SK-N-SH (cell line): ENCODE data around the gene PPM1F. TPM values are rescaled to one million over a fixed set of nuclear protein-coding genes. Genes with fewer than 3 reads are reported as not detected.

Experiments
- CTCF ChIA-PET: fragments of 300-600, 350-600 bp; formaldehyde crosslinking; extraction: SDS; loops from one replicate; lab custom pipeline; 2021; lab: Yijun Ruan, JAX
- POLR2A ChIA-PET: fragments of 350-600 bp; sonication (Branson Sonifier 250); formaldehyde crosslinking; extraction: SDS; loops from one replicate; lab custom pipeline; 2020; ENCODE audit warnings: antibody characterized with exemption, inconsistent platforms; lab: Yijun Ruan, JAX
- DNase-seq: peaks from one replicate; pipeline ENCODE4 v3.0.0; 2012
- H2AFZ ChIP-seq: fragments of 200-600 bp; sonication (generic); 2 replicates; pipeline ENCODE4 v1.8.1; 2016; ENCODE audit warnings: antibody characterized with exemption, mild to moderate bottlenecking, low read depth
- H3F3A ChIP-seq: fragments of 200-600 bp; sonication (generic); replicated peaks from 2 replicates; pipeline ENCODE3; 2016; ENCODE audit warnings: antibody characterized with exemption, mild to moderate bottlenecking; ENCODE audit not compliant: insufficient read depth
- H3K27ac ChIP-seq, 2 experiments: fragments of 200-500 bp in 1 of 2; fragments of 200-600 bp in 1 of 2; sonication (Bioruptor generic) in 1 of 2; sonication (generic), shearing (Covaris generic) in 1 of 2; 2 replicates each; pipeline versions ENCODE4 v1.5.1 to v1.6.1; 2014 to 2016; ENCODE audit warnings: low read depth in 2 of 2, inconsistent platforms in 1 of 2, low read length in 1 of 2, mild to moderate bottlenecking in 1 of 2, mixed read lengths in 1 of 2
- H3K27me3 ChIP-seq: fragments of 200-600 bp; sonication (generic), shearing (Covaris generic); 2 replicates; pipeline ENCODE4 v1.6.1; 2016; ENCODE audit warnings: mixed run types; ENCODE audit not compliant: insufficient read depth
- H3K36me3 ChIP-seq, 2 experiments: fragments of 200-500 bp in 1 of 2; fragments of 200-600 bp in 1 of 2; sonication (Bioruptor generic) in 1 of 2; sonication (generic) in 1 of 2; replicated peaks in 1 of 2; 2 replicates each; pipeline versions ENCODE3 to v1.5.1; 2014 to 2016; ENCODE audit warnings: low read length in 1 of 2, mild to moderate bottlenecking in 1 of 2; ENCODE audit not compliant: insufficient read depth in 2 of 2, control insufficient read depth in 1 of 2
- H3K4me1 ChIP-seq, 2 experiments: fragments of 200-500 bp in 1 of 2; fragments of 200-600 bp in 1 of 2; sonication (Bioruptor generic) in 1 of 2; sonication (generic), shearing (Covaris generic) in 1 of 2; 2 replicates each; pipeline versions ENCODE4 v1.5.1 to v1.6.1; 2014 to 2016; ENCODE audit warnings: low read depth in 1 of 2, low read length in 1 of 2, mixed run types in 1 of 2; ENCODE audit not compliant: insufficient read depth in 2 of 2, control insufficient read depth in 1 of 2
- H3K4me2 ChIP-seq: fragments of 200-600 bp; sonication (generic), shearing (Covaris generic); 2 replicates; pipeline ENCODE4 v1.6.1; 2017; ENCODE audit warnings: mixed run types
- H3K4me3 ChIP-seq, 2 experiments: fragments of 200-500 bp in 1 of 2; fragments of 200-600 bp in 1 of 2; sonication (Bioruptor generic) in 1 of 2; sonication (generic), shearing (Covaris generic) in 1 of 2; 2 replicates each; pipeline versions ENCODE4 v1.5.1 to v1.8.1; 2014 to 2016; ENCODE audit warnings: low read depth in 2 of 2, inconsistent platforms in 1 of 2, low read length in 1 of 2, mild to moderate bottlenecking in 1 of 2, mixed read lengths in 1 of 2, moderate library complexity in 1 of 2
- H3K79me2 ChIP-seq: fragments of 200-600 bp; sonication (generic); 2 replicates; pipeline ENCODE4 v1.8.1; 2017; ENCODE audit warnings: mild to moderate bottlenecking; ENCODE audit not compliant: insufficient read depth
- H3K9ac ChIP-seq: fragments of 200-600 bp; sonication (generic); 2 replicates; pipeline ENCODE4 v1.6.1; 2017; ENCODE audit warnings: mixed run types
- H3K9me2 ChIP-seq: fragments of 200-600 bp; sonication (generic); 2 replicates; pipeline ENCODE4 v1.6.1; 2017; ENCODE audit warnings: mixed run types
- H3K9me3 ChIP-seq: fragments of 200-600 bp; sonication (generic); 2 replicates; pipeline ENCODE4 v1.6.1; 2017; ENCODE audit warnings: mixed run types, mild to moderate bottlenecking, moderate library complexity
- H4K20me1 ChIP-seq: fragments of 200-600 bp; sonication (generic); 2 replicates; pipeline ENCODE4 v1.6.1; 2017; ENCODE audit warnings: mild to moderate bottlenecking, mixed run types; ENCODE audit not compliant: insufficient read depth
- CTCF ChIP-seq: fragments of 200-600 bp; sonication (generic); IDR thresholded peaks from 2 replicates; pipeline ENCODE4 v1.6.1; 2017; ENCODE audit warnings: antibody characterized with exemption, mild to moderate bottlenecking, moderate library complexity
- ELF1 ChIP-seq: IDR thresholded peaks from 2 replicates; pipeline ENCODE4 v1.4.0; 2012
- EP300 ChIP-seq, 2 experiments: IDR thresholded peaks; 2 replicates each; pipeline versions ENCODE4 v1.4.0 to v1.6.1; 2012; ENCODE audit warnings: borderline replicate concordance in 1 of 2, low read depth in 1 of 2, low read length in 1 of 2
- EZH2phosphoT487 ChIP-seq: fragments of 200-600 bp; sonication (generic); IDR thresholded peaks from 2 replicates; pipeline ENCODE4 v1.6.1; 2017; ENCODE audit warnings: low read depth, mixed run types, mild to moderate bottlenecking, antibody characterized with exemption, moderate library complexity, borderline replicate concordance
- FOSL2 ChIP-seq: IDR thresholded peaks from 2 replicates; pipeline ENCODE4 v1.4.0; 2012; ENCODE audit warnings: low read depth, mild to moderate bottlenecking, moderate library complexity, borderline replicate concordance
- FOXJ3 ChIP-seq: sonication (generic); formaldehyde crosslinking; IDR thresholded peaks from 2 replicates; pipeline ENCODE4 v1.5.1; 2020; ENCODE audit warnings: mild to moderate bottlenecking, missing genetic modification reagents
- FOXM1 ChIP-seq: IDR thresholded peaks from 2 replicates; pipeline ENCODE4 v1.4.0; 2012; ENCODE audit warnings: low read depth, mild to moderate bottlenecking
- JUND ChIP-seq: IDR thresholded peaks from 2 replicates; pipeline ENCODE4 v1.4.0; 2012
- MEF2A ChIP-seq: IDR thresholded peaks from 2 replicates; pipeline ENCODE4 v1.4.0; 2012; ENCODE audit warnings: low read depth, borderline replicate concordance
- MXI1 ChIP-seq: IDR thresholded peaks from 2 replicates; pipeline ENCODE4 v1.6.1; 2012; ENCODE audit warnings: mild to moderate bottlenecking, low read depth, low read length, improper control_type of control experiment
- NFIC ChIP-seq: IDR thresholded peaks from 2 replicates; pipeline ENCODE4 v1.4.0; 2012; ENCODE audit warnings: borderline replicate concordance
- NRF1 ChIP-seq: IDR thresholded peaks from 2 replicates; pipeline ENCODE4 v1.6.1; 2012; ENCODE audit warnings: low read depth, mild to moderate bottlenecking, low read length
- POLR2AphosphoS5 ChIP-seq: IDR thresholded peaks from 2 replicates; pipeline ENCODE4 v1.6.1; 2012; ENCODE audit warnings: low read depth, low read length
- RAD21 ChIP-seq: IDR thresholded peaks from 2 replicates; pipeline ENCODE4 v1.6.1; 2012; ENCODE audit warnings: mild to moderate bottlenecking, low read length
- RCOR1 ChIP-seq: fragments of 150-350 bp; IDR thresholded peaks from 2 replicates; pipeline ENCODE4 v1.6.1; 2017; ENCODE audit warnings: antibody characterized with exemption, low read length
- RFX5 ChIP-seq: IDR thresholded peaks from 2 replicates; pipeline ENCODE4 v1.6.1; 2012; ENCODE audit warnings: mild to moderate bottlenecking, improper control_type of control experiment, low read length
- RXRA ChIP-seq: IDR thresholded peaks from 2 replicates; pipeline ENCODE4 v1.4.0; 2012; ENCODE audit warnings: low read depth, mild to moderate bottlenecking, borderline replicate concordance
- TCF12 ChIP-seq: IDR thresholded peaks from 2 replicates; pipeline ENCODE4 v1.4.0; 2012
- USF2 ChIP-seq: fragments of 150-350 bp; IDR thresholded peaks from 2 replicates; pipeline ENCODE4 v1.6.1; 2017; ENCODE audit warnings: antibody characterized with exemption, low read length, low read depth, borderline replicate concordance
- YY1 ChIP-seq: IDR thresholded peaks from 2 replicates; pipeline ENCODE4 v1.4.0; 2012; ENCODE audit warnings: low read depth, mild to moderate bottlenecking
- WGBS: methylation state at CpG from one replicate; pipeline ENCODE4 v1.1.6; 2017; ENCODE audit warnings: low lambda C conversion rate; 5-methylcytosine and 5-hydroxymethylcytosine counted together
- polyA plus RNA-seq, 3 experiments: library from polyadenylated mRNA; depleted of rRNA; stranded (reverse); fragments of >200 nt; gene quantifications; 2 replicates each; pipeline ENCODE4 v1.2.3, GENCODE V29; 2012
- TF ChIP-seq, protein P1 (sequence below): fragments of 150-350 bp; IDR thresholded peaks from 2 replicates; pipeline ENCODE4 v1.6.1; 2016; ENCODE audit warnings: mild to moderate bottlenecking, low read depth, low read length

PPM1F gene
- polyA plus RNA-seq, 1 of the 3 experiments (the other 2 are of a cell fraction) = 29.6 TPM

GRCh38 chr22:21881841-21882753 is 70.6 kb downstream of the PPM1F start:
- Histone ChIP-seq H3K9me2 (no peaks in the 10 kb centered on the region), H3K4me3 (no peak overlapping the region), H3K36me3 (no peaks in the 10 kb centered on the region), H3K27ac (no peak overlapping the region), H4K20me1 (no peaks in the 10 kb centered on the region)
- no peak for DNase-seq
- WGBS = 86% methylated on average over 8 of the region's 10 CpGs
- TF ChIP-seq EP300 (IDR thresholded peaks at IDR 0.05; ENCODE audit: borderline replicate concordance in 1 of 2, low read depth in 1 of 2, low read length in 1 of 2) = no peak
- TF ChIP-seq FOSL2 = no peak
- no peak for TF ChIP-seq USF2
- TF ChIP-seq RXRA = no peak
- TF ChIP-seq, all 33 proteins: peak for 0
- H3K9ac ChIP-seq = no peak overlapping the region
- no peaks in the 10 kb centered on the region for H3F3A ChIP-seq
- POLR2A ChIA-PET = no interaction called here
- no peaks in the 10 kb centered on the region for H3K79me2 ChIP-seq
- CTCF ChIA-PET = no interaction called here
- H3K4me1 ChIP-seq = no peaks in the 10 kb centered on the region
- no peaks in the 10 kb centered on the region for H3K9me3 ChIP-seq
- H3K4me2 ChIP-seq = no peak overlapping the region
- no peaks in the 10 kb centered on the region for H3K27me3 ChIP-seq
- no peak overlapping the region for H2AFZ ChIP-seq

DNA sequence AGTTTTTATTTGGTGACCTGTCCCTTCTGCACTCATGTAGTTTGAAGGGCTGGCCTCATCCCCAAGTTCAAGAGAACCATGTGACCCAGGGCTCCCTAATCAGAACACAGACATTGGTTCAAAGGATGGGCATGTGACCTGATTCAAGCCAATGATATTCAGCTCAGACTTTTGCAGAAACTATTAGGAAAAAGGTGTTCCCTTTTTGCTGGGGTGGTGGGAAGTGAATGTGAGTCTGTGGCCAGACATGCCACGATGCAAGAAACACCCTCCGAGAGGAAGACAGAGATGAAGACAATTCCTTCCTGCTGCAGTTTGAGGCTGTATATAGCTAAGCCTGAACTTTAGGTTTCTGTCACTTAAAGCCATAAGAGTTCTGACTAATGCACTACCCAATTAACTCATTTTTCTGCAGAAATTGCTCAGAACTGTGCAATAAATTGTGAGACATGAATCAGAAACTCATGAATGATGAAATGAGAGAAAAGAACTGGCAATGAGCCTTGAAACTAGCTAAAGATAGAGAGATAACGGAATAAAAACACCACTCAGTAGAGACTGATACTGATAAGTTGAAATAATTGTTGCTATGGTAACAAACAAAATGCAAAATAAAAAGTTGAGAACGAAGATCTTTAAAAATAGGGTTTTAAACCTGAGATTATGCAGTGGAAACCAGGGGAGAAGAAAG is 76.0 kb downstream of the PPM1F start:
- no peaks in the 10 kb centered on the region for H4K20me1 ChIP-seq
- peaks cover 4% of the 10 kb centered on the region for H3F3A ChIP-seq
- no peaks in the 10 kb centered on the region for H3K27me3 ChIP-seq
- H2AFZ ChIP-seq = 0 out of 2 replicates have a peak overlapping the region, but pooled peaks have one; percentile 3
- H3K4me1 ChIP-seq = peaks cover 0 to 2% of the 10 kb centered on the region in 2 experiments; a peak in 1 of 4 replicates
- H3K9ac ChIP-seq = peak overlapping the region; percentile 17; the same call in 1 of the 2 replicates
- DNase-seq = peak; percentile 48
- no peaks in the 10 kb centered on the region for H3K9me3 ChIP-seq
- no peaks in the 10 kb centered on the region for H3K9me2 ChIP-seq
- H3K4me3 ChIP-seq = peak overlapping the region in 1 of 2 experiments; percentile 4; a peak in 1 of 4 replicates
- H3K4me2 ChIP-seq = peak overlapping the region; percentile 45; the same call in 1 of the 2 replicates
- no peaks in the 10 kb centered on the region for H3K79me2 ChIP-seq
- 21% methylated on average over 4 of the region's 4 CpGs for WGBS
- CTCF ChIA-PET = interaction anchor here (1.0 to 1.4 kb wide), 4 partner anchors 9 to 71 kb away, joined by 3 to 5 read pairs (median 4); partner anchors contain the start of gene MAPK1
- POLR2A ChIA-PET = interaction anchor here (0.6 kb wide), 1 partner anchor 40 kb away, joined by 3 read pairs; no protein-coding TSS in a partner anchor
- peak overlapping the region in 1 of 2 experiments; percentile 73; a peak in 2 of 4 replicates for H3K27ac ChIP-seq
- H3K36me3 ChIP-seq = no peaks in the 10 kb centered on the region
- TF ChIP-seq NRF1 = no peak
- TF ChIP-seq JUND = peak; percentile 46; the same call in 1 of the 2 replicates
- no peak for TF ChIP-seq MXI1
- TF ChIP-seq MEF2A = no peak
- TF ChIP-seq CTCF = no peak
- no peak for TF ChIP-seq RFX5
- no peak for TF ChIP-seq EZH2phosphoT487
- no peak for TF ChIP-seq ELF1
- TF ChIP-seq RCOR1 = no peak
- TF ChIP-seq YY1 = no peak
- TF ChIP-seq, protein P1, sequence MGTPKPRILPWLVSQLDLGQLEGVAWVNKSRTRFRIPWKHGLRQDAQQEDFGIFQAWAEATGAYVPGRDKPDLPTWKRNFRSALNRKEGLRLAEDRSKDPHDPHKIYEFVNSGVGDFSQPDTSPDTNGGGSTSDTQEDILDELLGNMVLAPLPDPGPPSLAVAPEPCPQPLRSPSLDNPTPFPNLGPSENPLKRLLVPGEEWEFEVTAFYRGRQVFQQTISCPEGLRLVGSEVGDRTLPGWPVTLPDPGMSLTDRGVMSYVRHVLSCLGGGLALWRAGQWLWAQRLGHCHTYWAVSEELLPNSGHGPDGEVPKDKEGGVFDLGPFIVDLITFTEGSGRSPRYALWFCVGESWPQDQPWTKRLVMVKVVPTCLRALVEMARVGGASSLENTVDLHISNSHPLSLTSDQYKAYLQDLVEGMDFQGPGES = no peak
- TF ChIP-seq FOXM1 = no peak
- TF ChIP-seq FOXJ3 (CRISPR knock-in tag) = no peak
- peak; percentile 40; the same call in 1 of the 2 replicates for TF ChIP-seq NFIC
- no peak for TF ChIP-seq USF2
- TF ChIP-seq TCF12 = peak; percentile 24; the same call in 1 of the 2 replicates
- no peak for TF ChIP-seq POLR2AphosphoS5
- no peak for TF ChIP-seq RAD21
